ENCODE measurements around the gene KIAA1671.

GRCh38 chr22:24989135-24989534 is 36.6 kb downstream of the KIAA1671 start:
- TF ChIP-seq CTCF (conservative IDR thresholded peaks at IDR 0.05; ENCODE audit: low read length) (no peak), EZH2phosphoT487 (IDR thresholded peaks at IDR 0.05; ENCODE audit: borderline replicate concordance) (no peak)

Data from Loucy (cell line).